HEK293 (cell line): ENCODE results near the gene ZNF525.

Source experiments
- CTCF ChIP-seq: fragments of 450-650 bp; formaldehyde crosslinking; IDR thresholded peaks from 2 replicates; pipeline ENCODE4 v1.5.1; 2016; ENCODE audit warnings: missing biosample characterization, missing genetic modification characterization
- REST ChIP-seq: fragments of 450-650 bp; formaldehyde crosslinking; IDR thresholded peaks from 2 replicates; pipeline ENCODE4 v1.5.1; 2016; ENCODE audit warnings: missing biosample characterization, missing genetic modification characterization
- ZBTB21 ChIP-seq: fragments of 450-650 bp; formaldehyde crosslinking; IDR thresholded peaks from 2 replicates; pipeline ENCODE4 v1.5.1; 2017; ENCODE audit warnings: missing biosample characterization, missing genetic modification characterization
- ZNF140 ChIP-seq: fragments of 450-650 bp; formaldehyde crosslinking; IDR thresholded peaks from 2 replicates; pipeline ENCODE4 v1.5.1; 2016; ENCODE audit warnings: missing biosample characterization, missing genetic modification characterization
- ZNF274 ChIP-seq, 2 experiments: fragments of 200-500 bp in 1 of 2; fragments of 450-650 bp in 1 of 2; sonication (Bioruptor generic) in 1 of 2; formaldehyde crosslinking in 1 of 2; IDR thresholded peaks; 2 replicates each; pipeline versions ENCODE4 v1.5.1 to v1.6.1; 2014 to 2016; ENCODE audit warnings: borderline replicate concordance in 1 of 2, inconsistent platforms in 1 of 2, low read length in 1 of 2, missing biosample characterization in 1 of 2, missing genetic modification characterization in 1 of 2
- TF ChIP-seq, protein P1 (sequence below): fragments of 450-650 bp; formaldehyde crosslinking; IDR thresholded peaks from 2 replicates; pipeline ENCODE4 v1.5.1; 2016; ENCODE audit warnings: missing biosample characterization, missing genetic modification characterization
- TF ChIP-seq, protein P2 (sequence below): IDR thresholded peaks from 2 replicates; pipeline ENCODE4 v1.6.1; 2011; ENCODE audit warnings: mild to moderate bottlenecking, low read depth, low read length, borderline replicate concordance
- TF ChIP-seq, protein P3 (sequence below): fragments of 450-650 bp; formaldehyde crosslinking; IDR thresholded peaks from 2 replicates; pipeline ENCODE4 v1.5.1; 2016; ENCODE audit warnings: missing biosample characterization, missing genetic modification characterization, low read depth

GRCh38 chr19:53409505-53410204, 44.1 kb downstream of the ZNF525 start:
- TF ChIP-seq, protein P1, sequence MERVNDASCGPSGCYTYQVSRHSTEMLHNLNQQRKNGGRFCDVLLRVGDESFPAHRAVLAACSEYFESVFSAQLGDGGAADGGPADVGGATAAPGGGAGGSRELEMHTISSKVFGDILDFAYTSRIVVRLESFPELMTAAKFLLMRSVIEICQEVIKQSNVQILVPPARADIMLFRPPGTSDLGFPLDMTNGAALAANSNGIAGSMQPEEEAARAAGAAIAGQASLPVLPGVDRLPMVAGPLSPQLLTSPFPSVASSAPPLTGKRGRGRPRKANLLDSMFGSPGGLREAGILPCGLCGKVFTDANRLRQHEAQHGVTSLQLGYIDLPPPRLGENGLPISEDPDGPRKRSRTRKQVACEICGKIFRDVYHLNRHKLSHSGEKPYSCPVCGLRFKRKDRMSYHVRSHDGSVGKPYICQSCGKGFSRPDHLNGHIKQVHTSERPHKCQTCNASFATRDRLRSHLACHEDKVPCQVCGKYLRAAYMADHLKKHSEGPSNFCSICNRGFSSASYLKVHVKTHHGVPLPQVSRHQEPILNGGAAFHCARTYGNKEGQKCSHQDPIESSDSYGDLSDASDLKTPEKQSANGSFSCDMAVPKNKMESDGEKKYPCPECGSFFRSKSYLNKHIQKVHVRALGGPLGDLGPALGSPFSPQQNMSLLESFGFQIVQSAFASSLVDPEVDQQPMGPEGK: no peak
- TF ChIP-seq REST (tag by site-specific recombination): no peak
- TF ChIP-seq, protein P2, sequence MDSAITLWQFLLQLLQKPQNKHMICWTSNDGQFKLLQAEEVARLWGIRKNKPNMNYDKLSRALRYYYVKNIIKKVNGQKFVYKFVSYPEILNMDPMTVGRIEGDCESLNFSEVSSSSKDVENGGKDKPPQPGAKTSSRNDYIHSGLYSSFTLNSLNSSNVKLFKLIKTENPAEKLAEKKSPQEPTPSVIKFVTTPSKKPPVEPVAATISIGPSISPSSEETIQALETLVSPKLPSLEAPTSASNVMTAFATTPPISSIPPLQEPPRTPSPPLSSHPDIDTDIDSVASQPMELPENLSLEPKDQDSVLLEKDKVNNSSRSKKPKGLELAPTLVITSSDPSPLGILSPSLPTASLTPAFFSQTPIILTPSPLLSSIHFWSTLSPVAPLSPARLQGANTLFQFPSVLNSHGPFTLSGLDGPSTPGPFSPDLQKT: no peak
- no peak for TF ChIP-seq CTCF (tag by site-specific recombination)
- no peak for TF ChIP-seq ZBTB21 (tag by site-specific recombination)
- no peak for TF ChIP-seq ZNF140 (tag by site-specific recombination)
- TF ChIP-seq, protein P3, sequence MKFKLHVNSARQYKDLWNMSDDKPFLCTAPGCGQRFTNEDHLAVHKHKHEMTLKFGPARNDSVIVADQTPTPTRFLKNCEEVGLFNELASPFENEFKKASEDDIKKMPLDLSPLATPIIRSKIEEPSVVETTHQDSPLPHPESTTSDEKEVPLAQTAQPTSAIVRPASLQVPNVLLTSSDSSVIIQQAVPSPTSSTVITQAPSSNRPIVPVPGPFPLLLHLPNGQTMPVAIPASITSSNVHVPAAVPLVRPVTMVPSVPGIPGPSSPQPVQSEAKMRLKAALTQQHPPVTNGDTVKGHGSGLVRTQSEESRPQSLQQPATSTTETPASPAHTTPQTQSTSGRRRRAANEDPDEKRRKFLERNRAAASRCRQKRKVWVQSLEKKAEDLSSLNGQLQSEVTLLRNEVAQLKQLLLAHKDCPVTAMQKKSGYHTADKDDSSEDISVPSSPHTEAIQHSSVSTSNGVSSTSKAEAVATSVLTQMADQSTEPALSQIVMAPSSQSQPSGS: no peak
- peak; percentile 32; the same call in 1 of the 2 replicates for TF ChIP-seq ZNF274 (IDR thresholded peaks at IDR 0.05; ENCODE audit: low read length)
- peak; percentile 78; the same call in 1 of the 2 replicates for TF ChIP-seq ZNF274 (tag by site-specific recombination; IDR thresholded peaks at IDR 0.05; ENCODE audit: borderline replicate concordance)
